ENCODE results near the gene KCNN2. TPM values are rescaled to one million over a fixed set of nuclear protein-coding genes. Genes with fewer than 3 reads are reported as not detected.

KCNN2 gene
- total and polyA plus RNA-seq, 4 donors = 0.09 to 4.6 (median 3.0) TPM

- Histone ChIP-seq H3K9ac (ENCODE audit: low read depth in 1 of 2, low read length in 2 of 2) (no peak overlapping the region), H3K9me3 (ENCODE audit: control insufficient read depth in 4 of 4, low read length in 3 of 4) (no peaks in the 10 kb centered on the region), H3K36me3 (ENCODE audit: control insufficient read depth in 4 of 4, insufficient read depth in 3 of 4, low read depth in 1 of 4, low read length in 3 of 4) (no peaks in the 10 kb centered on the region), H3K27ac (ENCODE audit: low read depth in 1 of 2, low read length in 2 of 2) (no peak overlapping the region), H3K4me3 (ENCODE audit: low read depth in 1 of 3, low read length in 3 of 3) (no peak overlapping the region), H3K4me1 (ENCODE audit: control insufficient read depth in 4 of 4, insufficient read depth in 4 of 4, low read length in 3 of 4) (peaks cover 0 to 2% (median 0%) of the 10 kb centered on the region in 4 donors), H3K27me3 (ENCODE audit: control insufficient read depth in 4 of 4, insufficient read depth in 4 of 4, low read length in 3 of 4) (no peaks in the 10 kb centered on the region)
- DNase-seq (ENCODE audit: low spot score) = no peak
- TF ChIP-seq JUND (IDR thresholded peaks at IDR 0.05) (no peak), RAD21 (IDR thresholded peaks at IDR 0.05) (no peak)
- 77% methylated on average over 1 of the region's 1 CpG for WGBS
Measured at GRCh38 chr5:114435220-114435481, 73.3 kb downstream of the KCNN2 start.

GRCh38 chr5:114435885-114436299 lies 74.0 kb downstream of the KCNN2 start:
- Histone ChIP-seq H3K27ac (ENCODE audit: low read depth in 1 of 2, low read length in 2 of 2) (no peak overlapping the region), H3K4me3 (ENCODE audit: low read depth in 1 of 3, low read length in 3 of 3) (no peak overlapping the region), H3K9me3 (ENCODE audit: control insufficient read depth in 4 of 4, low read length in 3 of 4) (no peaks in the 10 kb centered on the region), H3K9ac (ENCODE audit: low read depth in 1 of 2, low read length in 2 of 2) (no peak overlapping the region), H3K4me1 (ENCODE audit: control insufficient read depth in 4 of 4, insufficient read depth in 4 of 4, low read length in 3 of 4) (peaks cover 0 to 2% (median 0%) of the 10 kb centered on the region in 4 donors), H3K36me3 (ENCODE audit: control insufficient read depth in 4 of 4, insufficient read depth in 3 of 4, low read depth in 1 of 4, low read length in 3 of 4) (no peaks in the 10 kb centered on the region), H3K27me3 (ENCODE audit: control insufficient read depth in 4 of 4, insufficient read depth in 4 of 4, low read length in 3 of 4) (no peaks in the 10 kb centered on the region)
- no peak for DNase-seq (ENCODE audit: low spot score)
- 83% methylated on average over 1 of the region's 1 CpG for WGBS
- TF ChIP-seq YY1 (IDR thresholded peaks at IDR 0.05) = no peak
- no peak for TF ChIP-seq REST (IDR thresholded peaks at IDR 0.05)
- no peak for TF ChIP-seq RAD21 (IDR thresholded peaks at IDR 0.05)
- no peak for TF ChIP-seq RXRA (IDR thresholded peaks at IDR 0.05)
- no peak for TF ChIP-seq HNF4A (conservative IDR thresholded peaks at IDR 0.05)
- TF ChIP-seq CTCF (IDR thresholded peaks at IDR 0.05; ENCODE audit: low read depth, low read length, missing input control) = no peak
- TF ChIP-seq MAX (IDR thresholded peaks at IDR 0.05) = no peak
- no peak for TF ChIP-seq JUND (IDR thresholded peaks at IDR 0.05)
- no peak for TF ChIP-seq ATF3 (IDR thresholded peaks at IDR 0.05)

GRCh38 chr5:114437936-114438335 lies 76.1 kb downstream of the KCNN2 start:
- no peak overlapping the region for H3K27ac ChIP-seq (ENCODE audit: low read depth in 1 of 2, low read length in 2 of 2)
- H3K4me3 ChIP-seq (ENCODE audit: low read depth in 1 of 3, low read length in 3 of 3) = no peak overlapping the region
- WGBS = 81% methylated on average over 2 of the region's 2 CpGs
- TF ChIP-seq GABPA (IDR thresholded peaks at IDR 0.05 in 1 of 2, conservative IDR thresholded peaks at IDR 0.05 in 1 of 2) (no peak), RAD21 (IDR thresholded peaks at IDR 0.05) (no peak), SP1 (IDR thresholded peaks at IDR 0.05) (no peak), ZBTB33 (IDR thresholded peaks at IDR 0.05) (no peak), ATF3 (IDR thresholded peaks at IDR 0.05) (no peak), NR2F2 (IDR thresholded peaks at IDR 0.05) (no peak), JUND (IDR thresholded peaks at IDR 0.05) (no peak)
- H3K4me1 ChIP-seq (ENCODE audit: control insufficient read depth in 4 of 4, insufficient read depth in 4 of 4, low read length in 3 of 4) = peaks cover 0 to 2% (median 0%) of the 10 kb centered on the region in 4 donors
- no peaks in the 10 kb centered on the region for H3K36me3 ChIP-seq (ENCODE audit: control insufficient read depth in 4 of 4, insufficient read depth in 3 of 4, low read depth in 1 of 4, low read length in 3 of 4)
- no peak overlapping the region for H3K9ac ChIP-seq (ENCODE audit: low read depth in 1 of 2, low read length in 2 of 2)
- no peak for DNase-seq (ENCODE audit: low spot score)
- H3K27me3 ChIP-seq (ENCODE audit: control insufficient read depth in 4 of 4, insufficient read depth in 4 of 4, low read length in 3 of 4) = no peaks in the 10 kb centered on the region
- no peaks in the 10 kb centered on the region for H3K9me3 ChIP-seq (ENCODE audit: control insufficient read depth in 4 of 4, low read length in 3 of 4)
